ENCODE results near the gene FAM120A. TPM values are rescaled to one million over a fixed set of nuclear protein-coding genes. Genes with fewer than 3 reads are reported as not detected.
A peak's percentile ranks its signal among the peaks of the same experiment; 100 is the strongest.

FAM120A gene
- total RNA-seq, 1 donor from 2014 or later: 59.3 TPM

DNA sequence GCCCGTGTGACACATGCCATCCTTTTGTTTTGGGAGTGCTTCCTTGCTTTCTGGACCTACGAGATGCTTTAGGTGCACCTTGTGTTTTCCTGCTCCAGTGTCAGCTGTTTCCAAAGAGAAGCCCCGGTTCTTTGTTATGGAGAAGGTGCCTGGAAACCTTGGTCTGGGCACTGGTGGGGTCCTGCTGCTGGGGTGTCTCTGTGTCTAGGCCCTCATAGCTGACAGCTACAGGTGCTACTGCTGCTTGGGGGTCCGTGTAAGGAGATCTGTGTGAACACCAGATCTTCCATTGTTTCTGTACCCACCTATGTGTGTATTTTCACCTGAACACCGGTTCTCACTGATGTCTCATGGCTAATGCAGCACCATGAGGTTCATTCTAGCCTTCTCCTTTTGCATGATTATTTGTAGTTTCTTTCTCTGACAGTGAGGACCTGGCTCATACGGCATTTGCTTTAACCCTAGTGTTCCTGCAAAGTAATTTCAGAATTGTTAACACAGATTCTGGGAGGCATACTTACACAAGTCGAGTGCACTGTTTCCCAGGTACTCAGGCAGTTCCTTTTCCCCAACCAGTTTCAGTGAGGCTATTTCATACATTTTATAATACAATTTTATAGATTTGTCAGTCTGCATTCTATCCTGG is 15.1 kb downstream of the FAM120A start:
- no peak for DNase-seq (ENCODE audit: low spot score, unreplicated experiment)
- no peak overlapping the region for H3K4me3 Mint-ChIP-seq (ENCODE audit: low read depth)
- peaks cover 4% of the 10 kb centered on the region for H3K36me3 Mint-ChIP-seq (ENCODE audit: insufficient read depth)
- H3K27me3 Mint-ChIP-seq: no peaks in the 10 kb centered on the region
- H3K4me1 Mint-ChIP-seq (ENCODE audit: low read depth): peaks cover 24% of the 10 kb centered on the region
- no peaks in the 10 kb centered on the region for H3K9me3 Mint-ChIP-seq (ENCODE audit: low read depth)
- no peak overlapping the region for H3K27ac Mint-ChIP-seq
- TF ChIP-seq, protein P1, sequence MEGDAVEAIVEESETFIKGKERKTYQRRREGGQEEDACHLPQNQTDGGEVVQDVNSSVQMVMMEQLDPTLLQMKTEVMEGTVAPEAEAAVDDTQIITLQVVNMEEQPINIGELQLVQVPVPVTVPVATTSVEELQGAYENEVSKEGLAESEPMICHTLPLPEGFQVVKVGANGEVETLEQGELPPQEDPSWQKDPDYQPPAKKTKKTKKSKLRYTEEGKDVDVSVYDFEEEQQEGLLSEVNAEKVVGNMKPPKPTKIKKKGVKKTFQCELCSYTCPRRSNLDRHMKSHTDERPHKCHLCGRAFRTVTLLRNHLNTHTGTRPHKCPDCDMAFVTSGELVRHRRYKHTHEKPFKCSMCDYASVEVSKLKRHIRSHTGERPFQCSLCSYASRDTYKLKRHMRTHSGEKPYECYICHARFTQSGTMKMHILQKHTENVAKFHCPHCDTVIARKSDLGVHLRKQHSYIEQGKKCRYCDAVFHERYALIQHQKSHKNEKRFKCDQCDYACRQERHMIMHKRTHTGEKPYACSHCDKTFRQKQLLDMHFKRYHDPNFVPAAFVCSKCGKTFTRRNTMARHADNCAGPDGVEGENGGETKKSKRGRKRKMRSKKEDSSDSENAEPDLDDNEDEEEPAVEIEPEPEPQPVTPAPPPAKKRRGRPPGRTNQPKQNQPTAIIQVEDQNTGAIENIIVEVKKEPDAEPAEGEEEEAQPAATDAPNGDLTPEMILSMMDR (IDR thresholded peaks at IDR 0.05; ENCODE audit: unreplicated experiment): no peak

DNA sequence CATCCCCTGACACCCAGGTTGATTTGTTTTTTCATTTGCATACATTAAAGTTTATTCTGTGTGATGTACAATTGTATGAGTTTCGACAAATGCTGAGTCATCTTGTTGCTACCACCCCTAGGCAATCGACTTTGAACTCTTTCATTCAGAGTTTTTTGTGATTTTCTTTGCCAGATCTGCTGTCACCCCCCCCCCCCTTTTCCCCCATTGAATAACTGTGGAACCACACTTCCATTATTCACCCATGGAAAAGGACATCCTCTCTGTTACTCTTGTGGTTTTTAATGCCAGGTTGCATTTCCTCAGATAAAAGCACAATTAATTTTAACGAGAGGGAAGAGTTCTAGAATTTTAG is 15.6 kb downstream of the FAM120A start:
- H3K4me3 Mint-ChIP-seq (ENCODE audit: low read depth): no peak overlapping the region
- no peaks in the 10 kb centered on the region for H3K9me3 Mint-ChIP-seq (ENCODE audit: low read depth)
- H3K27me3 Mint-ChIP-seq: no peaks in the 10 kb centered on the region
- TF ChIP-seq, protein P1 (IDR thresholded peaks at IDR 0.05; ENCODE audit: unreplicated experiment): no peak
- DNase-seq (ENCODE audit: low spot score, unreplicated experiment): no peak
- peaks cover 4% of the 10 kb centered on the region for H3K36me3 Mint-ChIP-seq (ENCODE audit: insufficient read depth)
- peak overlapping the region; percentile 46 for H3K27ac Mint-ChIP-seq
- H3K4me1 Mint-ChIP-seq (ENCODE audit: low read depth): peaks cover 24% of the 10 kb centered on the region

DNA sequence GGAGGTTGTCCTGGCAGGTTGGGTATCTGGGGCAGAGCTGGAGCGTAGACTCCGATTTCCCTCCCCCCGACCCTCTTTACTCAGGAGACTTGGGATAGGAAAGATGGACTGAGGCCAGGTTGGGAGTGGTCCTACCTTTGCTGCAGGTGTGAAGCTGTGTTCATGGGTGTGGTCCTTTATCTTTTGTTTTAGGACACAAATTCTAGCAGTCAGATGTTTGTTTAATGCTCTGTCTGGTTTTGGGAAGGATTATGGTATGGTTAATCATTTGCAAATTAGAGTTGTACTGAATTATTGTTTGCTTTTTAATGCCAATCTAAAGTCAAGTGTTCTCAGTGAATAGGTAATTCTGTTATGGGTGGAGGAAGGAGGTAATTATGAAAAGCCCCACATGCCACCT is 16.0 kb downstream of the FAM120A start:
- Mint-ChIP-seq H3K4me1 (ENCODE audit: low read depth) (peaks cover 28% of the 10 kb centered on the region), H3K27ac (peak overlapping the region; percentile 46), H3K27me3 (no peaks in the 10 kb centered on the region), H3K9me3 (ENCODE audit: low read depth) (no peaks in the 10 kb centered on the region), H3K4me3 (ENCODE audit: low read depth) (no peak overlapping the region), H3K36me3 (ENCODE audit: insufficient read depth) (peaks cover 8% of the 10 kb centered on the region)
- no peak for DNase-seq (ENCODE audit: low spot score, unreplicated experiment)
- TF ChIP-seq, protein P1 (IDR thresholded peaks at IDR 0.05; ENCODE audit: unreplicated experiment): no peak

DNA sequence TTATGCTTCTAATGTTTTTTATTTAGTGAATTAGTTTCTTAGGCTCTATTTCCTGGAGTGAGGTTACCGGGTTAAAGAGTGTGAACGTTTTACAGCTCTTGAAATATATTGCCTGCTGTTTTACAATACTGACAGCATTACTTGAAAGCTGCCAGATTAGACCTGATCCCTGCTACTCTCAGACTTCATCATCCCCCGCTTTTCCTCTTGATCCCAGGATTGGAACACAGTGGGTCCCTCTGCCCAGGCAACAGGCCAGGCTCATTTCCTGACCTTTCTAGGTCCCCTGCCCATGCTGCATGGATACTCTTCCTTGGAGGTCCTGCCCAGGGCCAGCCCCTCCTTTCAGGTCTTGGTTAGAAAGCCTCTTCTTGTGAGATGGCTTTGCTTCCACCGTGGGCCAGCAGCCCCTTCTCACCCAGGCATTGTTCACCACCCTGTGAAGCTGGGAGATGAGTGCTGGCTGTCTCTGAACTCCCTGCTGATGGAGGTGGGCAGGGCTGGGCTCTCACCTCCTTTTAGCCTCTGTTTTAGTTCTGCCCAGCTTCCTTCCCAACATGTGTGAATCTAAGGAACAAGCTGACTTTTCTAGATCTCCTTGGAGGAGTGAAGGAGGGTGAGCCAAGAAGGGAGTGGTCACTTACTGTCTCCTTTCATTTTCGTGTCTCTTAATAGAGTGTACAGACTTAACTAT is 17.4 kb downstream of the FAM120A start:
- TF ChIP-seq, protein P1 (IDR thresholded peaks at IDR 0.05; ENCODE audit: unreplicated experiment): no peak
- peaks cover 28% of the 10 kb centered on the region for H3K4me1 Mint-ChIP-seq (ENCODE audit: low read depth)
- no peak overlapping the region for H3K27ac Mint-ChIP-seq
- H3K9me3 Mint-ChIP-seq (ENCODE audit: low read depth): no peaks in the 10 kb centered on the region
- H3K36me3 Mint-ChIP-seq (ENCODE audit: insufficient read depth): peaks cover 8% of the 10 kb centered on the region
- no peak overlapping the region for H3K4me3 Mint-ChIP-seq (ENCODE audit: low read depth)
- no peaks in the 10 kb centered on the region for H3K27me3 Mint-ChIP-seq
- no peak for DNase-seq (ENCODE audit: low spot score, unreplicated experiment)

DNA sequence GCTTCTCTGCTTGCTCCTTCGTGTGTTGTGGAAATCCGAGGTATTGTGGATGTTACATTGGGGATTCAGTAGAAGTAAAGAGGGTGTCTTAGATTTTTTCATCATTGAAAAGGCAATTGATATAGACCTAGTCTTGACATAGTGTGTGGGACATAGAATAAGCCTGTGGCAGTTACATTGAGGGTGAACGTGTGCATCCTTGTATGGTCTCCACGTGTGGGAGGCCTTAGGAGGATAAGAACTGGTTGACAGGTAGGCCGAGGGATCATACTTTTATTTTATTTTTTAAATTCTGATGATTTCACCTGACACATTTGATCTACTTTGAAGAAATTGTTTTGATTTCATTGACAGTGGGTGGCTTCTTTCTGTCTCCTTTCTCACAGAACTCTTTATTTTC is 18.9 kb downstream of the FAM120A start:
- DNase-seq (ENCODE audit: low spot score, unreplicated experiment): no peak
- Mint-ChIP-seq H3K36me3 (ENCODE audit: insufficient read depth) (peaks cover 12% of the 10 kb centered on the region), H3K4me3 (ENCODE audit: low read depth) (no peak overlapping the region), H3K4me1 (ENCODE audit: low read depth) (peaks cover 28% of the 10 kb centered on the region), H3K27me3 (no peaks in the 10 kb centered on the region), H3K9me3 (ENCODE audit: low read depth) (no peaks in the 10 kb centered on the region), H3K27ac (no peak overlapping the region)
- TF ChIP-seq, protein P1 (IDR thresholded peaks at IDR 0.05; ENCODE audit: unreplicated experiment): no peak

All from progenitor cell of endocrine pancreas (in vitro differentiated cells).